Measurements from ENCODE around the gene FHIT. TPM values are rescaled to one million over a fixed set of nuclear protein-coding genes. Genes with fewer than 3 reads are reported as not detected.

FHIT gene
- total RNA-seq, 1 experiment from 2014 or later, result 20.1 TPM

DNA sequence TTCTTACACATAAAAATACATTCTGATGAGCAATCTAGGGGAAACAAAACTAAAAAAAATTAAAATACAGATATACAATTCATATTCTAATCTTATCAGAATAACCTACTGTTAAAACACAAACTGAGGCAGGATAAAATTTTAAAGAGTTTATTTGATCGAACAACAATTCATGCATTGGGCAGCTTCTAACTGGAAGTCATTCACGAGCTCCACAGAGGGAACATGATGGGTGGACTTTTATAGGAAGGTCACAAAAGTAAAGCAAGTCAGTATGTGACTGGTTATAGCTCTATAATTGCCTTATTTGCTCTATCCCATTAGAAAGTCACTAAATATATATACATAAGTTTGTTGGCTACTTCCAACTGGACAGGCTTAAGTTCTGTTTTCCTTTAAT is 1144.0 kb downstream of the FHIT start:
- Mint-ChIP-seq H3K4me3 (ENCODE audit: unreplicated experiment) (no peak overlapping the region), H3K27me3 (ENCODE audit: insufficient read depth, unreplicated experiment) (no peaks in the 10 kb centered on the region), H3K27ac (ENCODE audit: low read depth, unreplicated experiment) (no peak overlapping the region), H3K4me1 (ENCODE audit: insufficient read depth, unreplicated experiment) (no peaks in the 10 kb centered on the region), H3K9me3 (ENCODE audit: unreplicated experiment) (no peaks in the 10 kb centered on the region), H3K36me3 (ENCODE audit: insufficient read depth, unreplicated experiment) (no peaks in the 10 kb centered on the region)
- TF ChIP-seq, protein P1, sequence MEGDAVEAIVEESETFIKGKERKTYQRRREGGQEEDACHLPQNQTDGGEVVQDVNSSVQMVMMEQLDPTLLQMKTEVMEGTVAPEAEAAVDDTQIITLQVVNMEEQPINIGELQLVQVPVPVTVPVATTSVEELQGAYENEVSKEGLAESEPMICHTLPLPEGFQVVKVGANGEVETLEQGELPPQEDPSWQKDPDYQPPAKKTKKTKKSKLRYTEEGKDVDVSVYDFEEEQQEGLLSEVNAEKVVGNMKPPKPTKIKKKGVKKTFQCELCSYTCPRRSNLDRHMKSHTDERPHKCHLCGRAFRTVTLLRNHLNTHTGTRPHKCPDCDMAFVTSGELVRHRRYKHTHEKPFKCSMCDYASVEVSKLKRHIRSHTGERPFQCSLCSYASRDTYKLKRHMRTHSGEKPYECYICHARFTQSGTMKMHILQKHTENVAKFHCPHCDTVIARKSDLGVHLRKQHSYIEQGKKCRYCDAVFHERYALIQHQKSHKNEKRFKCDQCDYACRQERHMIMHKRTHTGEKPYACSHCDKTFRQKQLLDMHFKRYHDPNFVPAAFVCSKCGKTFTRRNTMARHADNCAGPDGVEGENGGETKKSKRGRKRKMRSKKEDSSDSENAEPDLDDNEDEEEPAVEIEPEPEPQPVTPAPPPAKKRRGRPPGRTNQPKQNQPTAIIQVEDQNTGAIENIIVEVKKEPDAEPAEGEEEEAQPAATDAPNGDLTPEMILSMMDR (IDR thresholded peaks at IDR 0.05; ENCODE audit: unreplicated experiment), result no peak
- DNase-seq (ENCODE audit: unreplicated experiment), result no peak
- CTCF ChIA-PET, result interaction anchor here (0.5 to 0.7 kb wide), 2 partner anchors 12 to 1400 kb away, joined by 3 to 4 read pairs; no protein-coding TSS in a partner anchor
- POLR2A ChIA-PET, result no interaction called here
- intact Hi-C loops (cut with micrococcal nuclease), result no loop called here
- no TSS peak for BruUV-seq (replicated peaks)

GRCh38 chr3:60102154-60102553 is 1149.1 kb downstream of the FHIT start:
- BruUV-seq (replicated peaks), result no TSS peak
- Mint-ChIP-seq H3K36me3 (ENCODE audit: insufficient read depth, unreplicated experiment) (no peaks in the 10 kb centered on the region), H3K27me3 (ENCODE audit: insufficient read depth, unreplicated experiment) (no peaks in the 10 kb centered on the region), H3K4me1 (ENCODE audit: insufficient read depth, unreplicated experiment) (no peaks in the 10 kb centered on the region), H3K27ac (ENCODE audit: low read depth, unreplicated experiment) (no peak overlapping the region), H3K9me3 (ENCODE audit: unreplicated experiment) (no peaks in the 10 kb centered on the region), H3K4me3 (ENCODE audit: unreplicated experiment) (no peak overlapping the region)
- intact Hi-C loops (cut with micrococcal nuclease), result no loop called here
- TF ChIP-seq, protein P1 (IDR thresholded peaks at IDR 0.05; ENCODE audit: unreplicated experiment), result no peak
- CTCF ChIA-PET, result interaction anchor here (0.7 kb wide), 1 partner anchor 890 kb away, joined by 4 read pairs; no protein-coding TSS in a partner anchor
- POLR2A ChIA-PET, result no interaction called here
- no peak for DNase-seq (ENCODE audit: unreplicated experiment)

DNA sequence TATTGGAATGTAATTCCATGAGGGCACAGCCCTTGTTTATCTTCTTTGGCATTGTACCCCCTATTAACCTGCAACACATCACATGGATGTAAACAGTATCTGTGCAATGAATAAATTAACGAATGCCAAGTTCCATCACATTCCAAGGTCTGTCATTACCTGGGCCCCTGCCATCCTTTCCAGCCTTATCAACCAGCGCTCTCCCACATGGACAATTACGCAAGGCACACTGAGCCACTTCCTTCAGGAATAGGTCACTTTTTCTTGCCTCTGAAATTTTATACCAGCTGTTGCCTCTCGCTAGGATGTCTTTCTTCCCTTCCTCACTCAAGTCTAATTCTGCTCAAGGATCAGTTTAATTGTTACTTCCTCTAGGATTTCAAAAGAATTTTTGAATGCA is 1149.6 kb downstream of the FHIT start:
- ChIA-PET CTCF (no interaction called here), POLR2A (no interaction called here)
- H3K36me3 Mint-ChIP-seq (ENCODE audit: insufficient read depth, unreplicated experiment), result no peaks in the 10 kb centered on the region
- no peak overlapping the region for H3K27ac Mint-ChIP-seq (ENCODE audit: low read depth, unreplicated experiment)
- H3K4me1 Mint-ChIP-seq (ENCODE audit: insufficient read depth, unreplicated experiment), result no peaks in the 10 kb centered on the region
- H3K9me3 Mint-ChIP-seq (ENCODE audit: unreplicated experiment), result no peaks in the 10 kb centered on the region
- no peak overlapping the region for H3K4me3 Mint-ChIP-seq (ENCODE audit: unreplicated experiment)
- H3K27me3 Mint-ChIP-seq (ENCODE audit: insufficient read depth, unreplicated experiment), result no peaks in the 10 kb centered on the region
- peak; percentile 4 for DNase-seq (ENCODE audit: unreplicated experiment)
- intact Hi-C loops (cut with micrococcal nuclease), result no loop called here
- BruUV-seq (replicated peaks), result no TSS peak
- TF ChIP-seq, protein P1 (IDR thresholded peaks at IDR 0.05; ENCODE audit: unreplicated experiment), result no peak

GRCh38 chr3:60096403-60096802 is 1154.8 kb downstream of the FHIT start:
- no peaks in the 10 kb centered on the region for H3K27me3 Mint-ChIP-seq (ENCODE audit: insufficient read depth, unreplicated experiment)
- ChIA-PET POLR2A (no interaction called here), CTCF (interaction anchor here (0.5 kb wide), 1 partner anchor 748 kb away, joined by 3 read pairs; no protein-coding TSS in a partner anchor)
- no peaks in the 10 kb centered on the region for H3K36me3 Mint-ChIP-seq (ENCODE audit: insufficient read depth, unreplicated experiment)
- DNase-seq (ENCODE audit: unreplicated experiment), result no peak
- no peak overlapping the region for H3K27ac Mint-ChIP-seq (ENCODE audit: low read depth, unreplicated experiment)
- BruUV-seq (replicated peaks), result no TSS peak
- no peaks in the 10 kb centered on the region for H3K4me1 Mint-ChIP-seq (ENCODE audit: insufficient read depth, unreplicated experiment)
- H3K4me3 Mint-ChIP-seq (ENCODE audit: unreplicated experiment), result no peak overlapping the region
- peaks cover 7% of the 10 kb centered on the region for H3K9me3 Mint-ChIP-seq (ENCODE audit: unreplicated experiment)
- intact Hi-C loops (cut with micrococcal nuclease), result no loop called here
- TF ChIP-seq, protein P1 (IDR thresholded peaks at IDR 0.05; ENCODE audit: unreplicated experiment), result no peak

Measured in MCF 10A (cell line).